Renal cortical epithelial cell (primary cell): Measurements from ENCODE around the gene NDST1. TPM values are rescaled to one million over a fixed set of nuclear protein-coding genes. Genes with fewer than 3 reads are reported as not detected.
A peak's percentile ranks its signal among the peaks of the same experiment; 100 is the strongest.

Experiments
- DNase-seq: peaks from one replicate; pipeline ENCODE4 v3.0.0-alpha.2; 2011; ENCODE audit warnings: low read depth
- total RNA-seq: library from RNA; depleted of rRNA; stranded (reverse); fragments of >200 nt; gene quantifications from 2 replicates; pipeline ENCODE4 v1.2.3, GENCODE V29; 2014

NDST1 gene
- total RNA-seq, 1 donor from 2014 or later = 225 TPM

- no peak for DNase-seq
These were observed 62.4 kb downstream of the NDST1 start for GRCh38 chr5:150570333-150570732.

GRCh38 chr5:150571836-150572235, 63.9 kb downstream of the NDST1 start:
- no peak for DNase-seq

GRCh38 chr5:150573216-150573615, 65.3 kb downstream of the NDST1 start:
- DNase-seq = no peak

- no peak for DNase-seq
These were observed 66.2 kb downstream of the NDST1 start for GRCh38 chr5:150573867-150574817.

- no peak for DNase-seq
These were observed 67.1 kb downstream of the NDST1 start for GRCh38 chr5:150574818-150575547.

GRCh38 chr5:150575745-150576448, 68.0 kb downstream of the NDST1 start:
- DNase-seq = no peak

- DNase-seq = no peak
These were observed 68.6 kb downstream of the NDST1 start for GRCh38 chr5:150576449-150576949.

GRCh38 chr5:150577378-150578139, 69.6 kb downstream of the NDST1 start:
- DNase-seq = no peak

- no peak for DNase-seq
These were observed 71.0 kb downstream of the NDST1 start for GRCh38 chr5:150578781-150579461.

- DNase-seq = no peak
These were observed 71.8 kb downstream of the NDST1 start for GRCh38 chr5:150579462-150580400.

GRCh38 chr5:150580917-150581316, 73.0 kb downstream of the NDST1 start:
- DNase-seq = no peak

GRCh38 chr5:150582241-150583109, 74.5 kb downstream of the NDST1 start:
- peak; percentile 44 for DNase-seq

GRCh38 chr5:150583541-150584225, 75.8 kb downstream of the NDST1 start:
- no peak for DNase-seq

- no peak for DNase-seq
These were observed 76.8 kb downstream of the NDST1 start for GRCh38 chr5:150584556-150585335.

GRCh38 chr5:150585781-150586341, 77.9 kb downstream of the NDST1 start:
- DNase-seq = no peak

GRCh38 chr5:150587016-150587415, 79.1 kb downstream of the NDST1 start:
- no peak for DNase-seq
